OCI-LY7 (cell line): ENCODE data around the gene USE1. TPM values are rescaled to one million over a fixed set of nuclear protein-coding genes. Genes with fewer than 3 reads are reported as not detected.

ENCODE experiments used
- BruUV-seq: library from RNA; stranded (reverse); fragments of 400-500 nt; replicated peaks from 2 replicates; lab custom pipeline; 2021; lab: Mats Ljungman, UMichigan
- CTCF ChIA-PET: fragments of 300-600 bp; sonication (Branson Sonifier 250); formaldehyde crosslinking; loops from one replicate; lab custom pipeline; 2022; ENCODE audit warnings: antibody characterized with exemption; ENCODE audit not compliant: unreplicated experiment; lab: Charles Lee
- POLR2A ChIA-PET: fragments of 300-600 bp; sonication (Branson Sonifier 250); formaldehyde crosslinking; loops from one replicate; lab custom pipeline; 2022; ENCODE audit warnings: antibody characterized with exemption; lab: Charles Lee
- DNase-seq: peaks from one replicate; pipeline ENCODE4 v3.0.0-alpha.2; 2015; ENCODE audit warnings: low spot score
- H2AFZ ChIP-seq: fragments of 200-600 bp; sonication (generic), shearing (Covaris generic); 2 replicates; pipeline ENCODE4 v1.6.1; 2014; ENCODE audit warnings: mild to moderate bottlenecking, antibody characterized with exemption, low read length, moderate library complexity
- H3K27ac ChIP-seq: fragments of 200-600 bp; sonication (generic); 2 replicates; pipeline ENCODE4 v1.5.1; 2014; ENCODE audit warnings: mixed run types, low read depth, mild to moderate bottlenecking, moderate library complexity, low read length, inconsistent platforms; ENCODE audit not compliant: poor library complexity, severe bottlenecking
- H3K36me3 ChIP-seq: fragments of 200-600 bp; sonication (generic); 2 replicates; pipeline ENCODE4 v1.6.1; 2014; ENCODE audit warnings: mild to moderate bottlenecking, antibody characterized with exemption, low read length, moderate library complexity, mixed read lengths; ENCODE audit not compliant: insufficient read depth
- H3K4me1 ChIP-seq: fragments of 200-600 bp; sonication (generic); 2 replicates; pipeline ENCODE4 v1.5.1; 2014; ENCODE audit warnings: mild to moderate bottlenecking, low read length; ENCODE audit not compliant: insufficient read depth, poor library complexity, severe bottlenecking
- H3K4me2 ChIP-seq: fragments of 200-600 bp; sonication (generic); 2 replicates; pipeline ENCODE4 v1.6.1; 2014; ENCODE audit warnings: mild to moderate bottlenecking, low read length
- H3K4me3 ChIP-seq: fragments of 200-600 bp; sonication (generic); 2 replicates; pipeline ENCODE4 v1.5.1; 2014; ENCODE audit warnings: mild to moderate bottlenecking, low read depth, low read length; ENCODE audit not compliant: poor library complexity, severe bottlenecking
- H3K79me2 ChIP-seq: fragments of 200-600 bp; sonication (generic); 2 replicates; pipeline ENCODE4 v1.6.1; 2016; ENCODE audit warnings: low read depth, mild to moderate bottlenecking, low read length, moderate library complexity, mixed read lengths; ENCODE audit not compliant: insufficient read depth
- H3K9me2 ChIP-seq: fragments of 200-600 bp; sonication (generic); 2 replicates; pipeline ENCODE4 v1.6.1; 2016; ENCODE audit warnings: mild to moderate bottlenecking, low read length, mixed read lengths; ENCODE audit not compliant: insufficient read depth
- H3K9me3 ChIP-seq: fragments of 200-600 bp; sonication (generic); 2 replicates; pipeline ENCODE4 v1.6.1; 2014; ENCODE audit warnings: mild to moderate bottlenecking, mixed run types, low read length, mixed read lengths
- H4K20me1 ChIP-seq: fragments of 200-600 bp; sonication (generic); 2 replicates; pipeline ENCODE4 v1.6.1; 2014; ENCODE audit warnings: mild to moderate bottlenecking, antibody characterized with exemption, low read length, moderate library complexity, mixed read lengths; ENCODE audit not compliant: insufficient read depth
- CTCF ChIP-seq: fragments of 200-600 bp; sonication (generic); conservative IDR thresholded peaks from 2 replicates; pipeline ENCODE4 v1.5.1; 2014; ENCODE audit warnings: mild to moderate bottlenecking, antibody characterized with exemption, low read length, moderate library complexity, mixed read lengths
- EZH2phosphoT487 ChIP-seq: fragments of 200-600 bp; sonication (generic); IDR thresholded peaks from 2 replicates; pipeline ENCODE4 v1.6.1; 2018; ENCODE audit warnings: low read depth, borderline replicate concordance, mild to moderate bottlenecking, mixed run types, antibody characterized with exemption, low read length, moderate library complexity, mixed read lengths
- intact Hi-C: fragments of 100-400 bp; cut with micrococcal nuclease; formaldehyde crosslinking; loops from one replicate; pipeline ENCODE4 v1.10.0; 2022; ENCODE audit not compliant: unreplicated experiment
- total RNA-seq, 2 experiments: library from RNA; depleted of rRNA in 1 of 2; stranded (reverse); fragments of >200 nt in 1 of 2; shearing (Covaris generic) in 1 of 2; gene quantifications; 2 replicates each; pipeline ENCODE4 v1.2.3, GENCODE V29; 2014 to 2022

Gene USE1
- total RNA-seq, 2 experiments from 2014 or later = 28.6 to 31.2 TPM

- Histone ChIP-seq H3K4me2 (no peak overlapping the region), H3K9me2 (no peaks in the 10 kb centered on the region), H4K20me1 (no peaks in the 10 kb centered on the region), H3K4me3 (no peak overlapping the region), H3K4me1 (peaks cover 20% of the 10 kb centered on the region), H2AFZ (no peak overlapping the region), H3K79me2 (no peaks in the 10 kb centered on the region), H3K36me3 (peaks cover 83% of the 10 kb centered on the region), H3K9me3 (no peaks in the 10 kb centered on the region; the same call in 1 of the 2 replicates), H3K27ac (no peak overlapping the region)
- intact Hi-C loops = no loop called here
- ChIA-PET POLR2A (no interaction called here), CTCF (no interaction called here)
- BruUV-seq = no TSS peak
- DNase-seq = no peak
- TF ChIP-seq CTCF (no peak), EZH2phosphoT487 (no peak)
These were observed 18.5 kb upstream of the USE1 start for GRCh38 chr19:17196610-17197009.

- no peak for DNase-seq
- CTCF ChIA-PET = no interaction called here
- no TSS peak for BruUV-seq
- POLR2A ChIA-PET = no interaction called here
- H3K4me1 ChIP-seq = peaks cover 12% of the 10 kb centered on the region
- TF ChIP-seq CTCF (no peak), EZH2phosphoT487 (no peak)
- no peak overlapping the region for H2AFZ ChIP-seq
- no peaks in the 10 kb centered on the region for H3K9me2 ChIP-seq
- H4K20me1 ChIP-seq = no peaks in the 10 kb centered on the region
- no peak overlapping the region for H3K4me2 ChIP-seq
- no peaks in the 10 kb centered on the region for H3K79me2 ChIP-seq
- H3K27ac ChIP-seq = no peak overlapping the region
- no peak overlapping the region for H3K4me3 ChIP-seq
- intact Hi-C loops = no loop called here
- no peaks in the 10 kb centered on the region; the same call in 1 of the 2 replicates for H3K9me3 ChIP-seq
- H3K36me3 ChIP-seq = peaks cover 91% of the 10 kb centered on the region
These were observed 17.5 kb upstream of the USE1 start for GRCh38 chr19:17197666-17198065.

- TF ChIP-seq EZH2phosphoT487 (no peak), CTCF (no peak)
These were observed 14.6 kb upstream of the USE1 start for GRCh38 chr19:17200408-17201079.

More at GRCh38 chr19:17200408-17201079, 14.6 kb upstream of the USE1 start:
- POLR2A ChIA-PET = no interaction called here
- Histone ChIP-seq H3K79me2 (no peaks in the 10 kb centered on the region), H3K4me1 (no peaks in the 10 kb centered on the region), H3K4me3 (no peak overlapping the region), H3K9me2 (no peaks in the 10 kb centered on the region), H3K27ac (no peak overlapping the region), H3K9me3 (no peaks in the 10 kb centered on the region), H3K36me3 (peaks cover 91% of the 10 kb centered on the region), H3K4me2 (no peak overlapping the region), H2AFZ (no peak overlapping the region), H4K20me1 (no peaks in the 10 kb centered on the region)
- BruUV-seq = no TSS peak
- no peak for DNase-seq
- CTCF ChIA-PET = interaction anchor here (1.2 kb wide), 1 partner anchor 15 kb away, joined by 3 read pairs; the partner anchor contains the start of gene USE1
- intact Hi-C loops = no loop called here
